Choroid plexus epithelial cell (primary cell): ENCODE results near the gene ATL3.
A peak's percentile ranks its signal among the peaks of the same experiment; 100 is the strongest.
"Not testable (repeated sequence)": the region's sequence is repeated elsewhere in the genome, so short reads cannot be mapped to it uniquely, and the experiment has no call there.

Source experiments
- DNase-seq: peaks from one replicate; pipeline ENCODE4 v3.0.0-alpha.2; 2010; ENCODE audit warnings: low read depth
- H3K4me3 ChIP-seq: 2 replicates; pipeline ENCODE4 v1.5.1; 2011; ENCODE audit warnings: low read depth, mild to moderate bottlenecking, control low read depth, low read length, moderate library complexity
- TF ChIP-seq, protein P1 (sequence below): conservative IDR thresholded peaks from 2 replicates; pipeline ENCODE4 v1.5.1; 2011; ENCODE audit warnings: low read depth, mild to moderate bottlenecking, control low read depth, inconsistent platforms, low read length, moderate library complexity

Gene ATL3

DNA sequence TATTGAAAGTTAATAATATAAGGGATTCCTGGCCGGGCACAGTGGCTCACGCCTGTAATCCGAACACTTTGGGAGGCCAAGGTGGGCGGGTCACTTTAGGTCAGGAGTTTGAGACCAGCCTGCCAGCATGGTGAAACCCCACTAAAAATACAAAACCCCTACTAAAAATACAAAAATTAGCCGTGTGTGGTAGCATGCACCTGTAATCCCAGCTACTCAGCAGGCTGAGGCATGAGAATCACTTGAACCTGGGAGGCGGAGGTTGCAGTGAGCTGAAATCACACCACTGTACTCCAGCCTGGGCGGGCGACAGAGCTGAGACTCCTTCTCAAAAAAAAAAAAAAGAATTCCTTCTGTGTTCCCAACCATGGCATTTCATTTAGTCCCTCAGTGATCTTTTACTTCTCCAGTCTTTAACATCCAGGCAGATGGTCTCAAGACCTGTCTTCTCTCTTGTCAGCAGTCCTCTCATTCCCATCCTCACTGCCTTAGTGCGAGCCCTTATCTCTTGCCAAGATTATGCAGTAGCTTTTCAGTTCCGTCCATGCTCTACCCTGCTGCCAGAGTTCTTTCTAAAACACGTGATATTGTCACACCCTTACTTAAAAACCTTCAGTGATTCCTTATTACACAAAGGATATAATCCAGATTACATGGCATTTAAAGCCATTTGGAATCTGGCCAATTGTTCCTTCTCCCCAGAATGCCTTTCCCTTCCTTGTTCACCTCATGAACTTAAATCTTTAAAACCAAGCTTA, 28.0 kb upstream of the ATL3 start:
- DNase-seq = no peak
- TF ChIP-seq, protein P1, sequence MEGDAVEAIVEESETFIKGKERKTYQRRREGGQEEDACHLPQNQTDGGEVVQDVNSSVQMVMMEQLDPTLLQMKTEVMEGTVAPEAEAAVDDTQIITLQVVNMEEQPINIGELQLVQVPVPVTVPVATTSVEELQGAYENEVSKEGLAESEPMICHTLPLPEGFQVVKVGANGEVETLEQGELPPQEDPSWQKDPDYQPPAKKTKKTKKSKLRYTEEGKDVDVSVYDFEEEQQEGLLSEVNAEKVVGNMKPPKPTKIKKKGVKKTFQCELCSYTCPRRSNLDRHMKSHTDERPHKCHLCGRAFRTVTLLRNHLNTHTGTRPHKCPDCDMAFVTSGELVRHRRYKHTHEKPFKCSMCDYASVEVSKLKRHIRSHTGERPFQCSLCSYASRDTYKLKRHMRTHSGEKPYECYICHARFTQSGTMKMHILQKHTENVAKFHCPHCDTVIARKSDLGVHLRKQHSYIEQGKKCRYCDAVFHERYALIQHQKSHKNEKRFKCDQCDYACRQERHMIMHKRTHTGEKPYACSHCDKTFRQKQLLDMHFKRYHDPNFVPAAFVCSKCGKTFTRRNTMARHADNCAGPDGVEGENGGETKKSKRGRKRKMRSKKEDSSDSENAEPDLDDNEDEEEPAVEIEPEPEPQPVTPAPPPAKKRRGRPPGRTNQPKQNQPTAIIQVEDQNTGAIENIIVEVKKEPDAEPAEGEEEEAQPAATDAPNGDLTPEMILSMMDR = no peak
- H3K4me3 ChIP-seq = no peak overlapping the region

DNA sequence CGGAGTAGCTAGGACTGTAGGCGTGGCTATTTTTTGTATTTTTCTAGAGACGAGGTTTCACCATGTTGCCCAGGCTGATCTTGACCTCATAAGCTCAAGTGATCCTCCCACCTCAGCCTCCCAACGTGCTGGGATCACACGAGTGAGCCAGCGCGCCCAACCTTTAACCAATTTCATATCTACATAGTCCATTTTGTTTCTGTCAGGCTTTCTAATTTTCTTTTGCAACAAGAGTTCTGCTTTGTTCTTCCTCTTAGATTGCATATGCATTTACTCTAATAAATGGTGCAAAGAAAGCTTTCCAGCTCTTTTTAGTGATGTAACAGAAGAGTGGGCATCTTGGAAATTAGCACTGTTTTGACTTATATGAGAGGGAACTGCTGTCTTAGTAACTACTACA, 23.4 kb upstream of the ATL3 start:
- no peak overlapping the region for H3K4me3 ChIP-seq
- DNase-seq = no peak
- TF ChIP-seq, protein P1 = no peak

DNA sequence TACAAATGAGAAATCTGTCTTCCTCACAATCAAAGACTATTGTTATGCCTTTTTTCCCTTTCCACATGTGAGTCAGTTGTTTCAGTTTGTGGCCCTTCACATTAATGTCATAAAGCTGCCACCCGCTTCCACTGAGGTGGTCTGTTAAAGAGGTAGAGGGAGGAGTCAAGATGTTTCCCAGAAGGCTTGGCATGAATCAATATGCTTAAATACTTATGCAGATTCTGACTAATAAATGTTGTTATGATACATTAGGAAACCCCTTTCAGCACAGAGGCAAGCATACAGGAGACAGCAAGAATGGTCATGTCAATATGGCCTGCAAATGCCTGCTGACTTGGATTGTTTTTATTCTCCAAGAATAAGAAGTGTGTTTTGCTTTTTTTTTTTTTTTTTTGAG, 16.7 kb upstream of the ATL3 start:
- TF ChIP-seq, protein P1 = no peak
- no peak for DNase-seq
- H3K4me3 ChIP-seq = no peak overlapping the region

DNA sequence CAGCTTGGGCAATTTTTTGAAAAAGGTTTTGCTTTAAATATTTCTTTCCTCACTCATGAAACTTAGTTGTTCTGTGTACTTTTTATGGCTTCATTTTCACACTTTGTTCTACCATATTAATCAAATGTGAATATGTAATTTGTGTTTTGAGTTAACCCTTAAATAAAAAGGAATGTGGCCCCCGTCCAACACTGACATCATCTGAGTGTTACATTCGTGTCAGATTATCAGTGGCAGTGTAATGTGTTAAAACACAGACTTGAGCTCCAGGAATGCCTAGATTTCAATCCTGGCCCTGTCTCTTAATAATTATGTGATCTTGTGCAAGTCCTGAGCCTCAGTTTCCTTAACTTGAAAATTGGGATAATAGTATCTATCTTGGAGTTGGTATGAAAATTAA, 15.8 kb upstream of the ATL3 start:
- no peak overlapping the region for H3K4me3 ChIP-seq
- TF ChIP-seq, protein P1 = no peak
- no peak for DNase-seq

DNA sequence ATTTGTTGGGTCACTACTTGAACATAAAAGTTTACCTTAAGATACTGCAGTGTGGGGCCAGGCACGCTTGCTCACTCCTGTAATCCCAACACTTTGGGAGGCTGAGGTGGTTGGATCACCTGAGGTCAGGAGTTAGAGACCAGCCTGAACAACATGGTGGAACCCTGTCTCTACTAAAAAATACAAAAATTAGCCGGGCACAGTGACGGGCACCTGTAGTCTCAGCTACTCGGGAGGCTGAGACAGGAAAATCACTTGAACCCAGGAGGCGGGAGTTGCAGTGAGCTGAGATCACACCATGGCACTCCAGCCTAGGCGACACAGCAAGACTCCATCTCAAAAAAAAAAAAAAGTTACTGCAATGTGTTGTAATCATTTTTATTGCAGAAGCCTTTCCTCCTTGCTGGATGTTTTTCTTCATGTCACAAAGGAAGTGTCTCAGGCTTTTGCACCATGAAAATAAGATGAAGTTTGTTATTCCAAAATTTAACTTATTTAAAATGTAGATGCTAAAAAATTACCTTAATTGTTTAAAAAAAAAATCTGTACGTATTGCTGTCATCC, 14.1 kb upstream of the ATL3 start:
- not testable (repeated sequence) for H3K4me3 ChIP-seq
- DNase-seq = peak; percentile 38

DNA sequence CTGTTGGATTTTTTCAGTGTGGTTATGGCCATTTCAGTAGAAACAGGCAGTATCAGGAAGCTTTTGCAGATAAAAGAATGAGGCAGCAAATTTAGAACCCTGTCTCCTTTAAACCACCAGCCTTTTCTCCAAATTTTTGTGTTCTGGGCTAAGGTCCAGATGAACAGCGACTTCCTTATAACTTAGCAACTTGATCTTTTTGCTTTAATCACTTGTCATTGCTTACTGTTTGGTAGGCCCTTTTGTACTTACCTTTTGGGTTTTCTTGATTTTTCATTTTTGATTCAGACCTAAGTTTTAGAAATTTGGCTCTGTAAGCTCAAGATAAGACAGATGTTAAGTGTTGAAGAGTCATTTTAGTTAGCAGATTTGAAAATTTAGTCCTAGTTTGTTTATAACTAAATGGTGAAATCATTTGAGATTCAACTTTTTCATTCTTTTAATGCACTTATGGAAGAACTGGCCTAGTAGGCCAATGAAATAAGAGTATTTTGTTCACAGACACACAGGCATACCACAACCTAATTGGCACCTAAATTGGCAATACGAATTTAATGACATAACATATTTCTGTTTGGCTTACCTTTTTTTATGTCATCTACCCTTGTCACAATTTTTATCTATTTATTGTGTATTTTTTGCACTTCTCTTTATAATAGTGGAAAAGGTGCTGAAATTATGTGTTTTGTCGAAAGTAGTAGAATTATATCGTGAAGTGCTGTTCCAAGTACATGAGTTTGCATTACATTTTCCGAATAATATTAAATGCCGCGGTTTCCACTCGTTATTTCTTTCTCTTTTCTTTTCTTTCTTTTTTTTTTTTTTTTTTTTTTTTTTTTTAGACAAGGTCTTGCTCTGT, 12.2 kb upstream of the ATL3 start:
- TF ChIP-seq, protein P1 = no peak
- no peak for DNase-seq
- peak overlapping the region; percentile 92 for H3K4me3 ChIP-seq
